ENCODE data around the gene NFIX. TPM values are rescaled to one million over a fixed set of nuclear protein-coding genes. Genes with fewer than 3 reads are reported as not detected.

Gene NFIX
- total RNA-seq, 2 donors from 2014 or later: 16.9 to 26.7 TPM

GRCh38 chr19:12997967-12998940 is 3.0 kb downstream of the NFIX start:
- intact Hi-C loops (cut with DNase I): no loop called here

GRCh38 chr19:13001166-13001501 is 5.9 kb downstream of the NFIX start:
- H3K27ac ChIP-seq: peak overlapping the region; percentile 69 to 80 (median 79)
- TF ChIP-seq CTCF (IDR thresholded peaks at IDR 0.05) (no peak), POLR2A (IDR thresholded peaks at IDR 0.05) (no peak)
- no peak overlapping the region for H3K4me3 ChIP-seq
- no peaks in the 10 kb centered on the region for H3K9me3 ChIP-seq
- no peaks in the 10 kb centered on the region for H3K27me3 ChIP-seq
- DNase-seq: no peak
- peaks cover 44% of the 10 kb centered on the region for H3K4me1 ChIP-seq
- H3K36me3 ChIP-seq (replicated peaks in 1 of 2; ENCODE audit: insufficient read depth in 1 of 2, low read depth in 2 of 2): peaks cover 0 to 3% of the 10 kb centered on the region in 2 donors
- WGBS, 2 donors: 90% methylated on average over 14 to 19 of the region's 19 CpGs
- intact Hi-C loops (cut with DNase I): no loop called here
- no peak for ATAC-seq

More at GRCh38 chr19:12997967-12998940, 3.0 kb downstream of the NFIX start:
- H3K4me3 ChIP-seq: no peak overlapping the region
- 77 to 87% methylated on average over 32 of the region's 32 CpGs for WGBS, 2 donors
- no peak for TF ChIP-seq CTCF (IDR thresholded peaks at IDR 0.05)
- TF ChIP-seq POLR2A (IDR thresholded peaks at IDR 0.05): no peak
- no peaks in the 10 kb centered on the region for H3K9me3 ChIP-seq
- peak overlapping the region in 1 of 4 donors; percentile 25 for H3K27ac ChIP-seq
- DNase-seq (no peak), ATAC-seq (no peak)
- H3K36me3 ChIP-seq (replicated peaks in 1 of 2; ENCODE audit: insufficient read depth in 1 of 2, low read depth in 2 of 2): peaks cover 0 to 3% of the 10 kb centered on the region in 2 donors
- H3K27me3 ChIP-seq: no peaks in the 10 kb centered on the region
- H3K4me1 ChIP-seq: peaks cover 41% of the 10 kb centered on the region

GRCh38 chr19:13001502-13002165 is 6.4 kb downstream of the NFIX start:
- peaks cover 0 to 3% of the 10 kb centered on the region in 2 donors for H3K36me3 ChIP-seq (replicated peaks in 1 of 2; ENCODE audit: insufficient read depth in 1 of 2, low read depth in 2 of 2)
- intact Hi-C loops (cut with DNase I): no loop called here
- H3K27ac ChIP-seq: peak overlapping the region; percentile 69 to 80 (median 79)
- peaks cover 46% of the 10 kb centered on the region for H3K4me1 ChIP-seq
- no peak overlapping the region for H3K4me3 ChIP-seq
- ATAC-seq (peak; percentile 25), DNase-seq (no peak)
- WGBS, 2 donors: 70 to 87% methylated on average over 17 to 37 of the region's 41 CpGs
- H3K9me3 ChIP-seq: no peaks in the 10 kb centered on the region
- TF ChIP-seq POLR2A (IDR thresholded peaks at IDR 0.05) (no peak), CTCF (IDR thresholded peaks at IDR 0.05) (no peak)
- no peaks in the 10 kb centered on the region for H3K27me3 ChIP-seq

GRCh38 chr19:13002166-13002898 is 7.1 kb downstream of the NFIX start:
- Histone ChIP-seq H3K9me3 (no peaks in the 10 kb centered on the region), H3K36me3 (replicated peaks in 1 of 2; ENCODE audit: insufficient read depth in 1 of 2, low read depth in 2 of 2) (peaks cover 0 to 3% of the 10 kb centered on the region in 2 donors), H3K27me3 (no peaks in the 10 kb centered on the region), H3K4me1 (peaks cover 46% of the 10 kb centered on the region), H3K4me3 (no peak overlapping the region), H3K27ac (peak overlapping the region; percentile 69 to 80 (median 79))
- TF ChIP-seq CTCF (IDR thresholded peaks at IDR 0.05): no peak
- TF ChIP-seq POLR2A (IDR thresholded peaks at IDR 0.05): no peak
- ATAC-seq: peak; percentile 39
- peak in 2 of 4 donors; percentile 43 to 48 for DNase-seq
- intact Hi-C loops (cut with DNase I): no loop called here
- WGBS, 2 donors: 60 to 71% methylated on average over 20 to 25 of the region's 29 CpGs

Measured in body of pancreas (tissue), 4 donors.